ENCODE measurements around the gene MEGF6.
"Not testable (repeated sequence)": the region's sequence is repeated elsewhere in the genome, so short reads cannot be mapped to it uniquely, and the experiment has no call there.

MEGF6 gene

GRCh38 chr1:3621151-3621671 lies 9.9 kb upstream of the MEGF6 start:
- not testable (repeated sequence) for H3K4me3 ChIP-seq (ENCODE audit: severe bottlenecking); H3K36me3 ChIP-seq (ENCODE audit: low read depth); H3K27me3 ChIP-seq (ENCODE audit: insufficient read depth, poor library complexity, severe bottlenecking); DNase-seq (ENCODE audit: low spot score); H3K4me1 ChIP-seq (ENCODE audit: insufficient read depth, poor library complexity, severe bottlenecking); H3K27ac ChIP-seq (ENCODE audit: poor library complexity, severe bottlenecking); H3K9me3 ChIP-seq (ENCODE audit: severe bottlenecking); ATAC-seq (ENCODE audit: low read depth)
- peak; percentile 80 for TF ChIP-seq CTCF (IDR thresholded peaks at IDR 0.05; ENCODE audit: poor library complexity, severe bottlenecking)

- Histone ChIP-seq H3K4me3 (ENCODE audit: severe bottlenecking) (no peak overlapping the region), H3K27me3 (ENCODE audit: insufficient read depth, poor library complexity, severe bottlenecking) (no peaks in the 10 kb centered on the region), H3K27ac (ENCODE audit: poor library complexity, severe bottlenecking) (no peak overlapping the region), H3K4me1 (ENCODE audit: insufficient read depth, poor library complexity, severe bottlenecking) (no peaks in the 10 kb centered on the region), H3K36me3 (ENCODE audit: low read depth) (no peaks in the 10 kb centered on the region), H3K9me3 (ENCODE audit: severe bottlenecking) (no peaks in the 10 kb centered on the region)
- DNase-seq (ENCODE audit: low spot score): no peak
- TF ChIP-seq CTCF (IDR thresholded peaks at IDR 0.05; ENCODE audit: poor library complexity, severe bottlenecking): no peak
- no peak for ATAC-seq (ENCODE audit: low read depth)
These were observed 9.4 kb upstream of the MEGF6 start for GRCh38 chr1:3620708-3621107.

- Histone ChIP-seq H3K4me1 (ENCODE audit: insufficient read depth, poor library complexity, severe bottlenecking) (no peaks in the 10 kb centered on the region), H3K36me3 (ENCODE audit: low read depth) (no peaks in the 10 kb centered on the region), H3K9me3 (ENCODE audit: severe bottlenecking) (no peaks in the 10 kb centered on the region), H3K4me3 (ENCODE audit: severe bottlenecking) (no peak overlapping the region), H3K27ac (ENCODE audit: poor library complexity, severe bottlenecking) (no peak overlapping the region), H3K27me3 (ENCODE audit: insufficient read depth, poor library complexity, severe bottlenecking) (no peaks in the 10 kb centered on the region)
- DNase-seq (ENCODE audit: low spot score) (no peak), ATAC-seq (ENCODE audit: low read depth) (peak; percentile 75)
- TF ChIP-seq CTCF (IDR thresholded peaks at IDR 0.05; ENCODE audit: poor library complexity, severe bottlenecking): peak; percentile 84
These were observed 7.8 kb upstream of the MEGF6 start for GRCh38 chr1:3618881-3619671.

- Histone ChIP-seq H3K27me3 (ENCODE audit: insufficient read depth, poor library complexity, severe bottlenecking) (no peaks in the 10 kb centered on the region), H3K9me3 (ENCODE audit: severe bottlenecking) (no peaks in the 10 kb centered on the region), H3K27ac (ENCODE audit: poor library complexity, severe bottlenecking) (no peak overlapping the region), H3K4me1 (ENCODE audit: insufficient read depth, poor library complexity, severe bottlenecking) (peaks cover 3% of the 10 kb centered on the region), H3K4me3 (ENCODE audit: severe bottlenecking) (no peak overlapping the region), H3K36me3 (ENCODE audit: low read depth) (no peaks in the 10 kb centered on the region)
- no peak for TF ChIP-seq CTCF (IDR thresholded peaks at IDR 0.05; ENCODE audit: poor library complexity, severe bottlenecking)
- ATAC-seq (ENCODE audit: low read depth) (no peak), DNase-seq (ENCODE audit: low spot score) (no peak)
These were observed 7.2 kb upstream of the MEGF6 start for GRCh38 chr1:3618531-3618880.

- Histone ChIP-seq H3K4me3 (ENCODE audit: severe bottlenecking) (no peak overlapping the region), H3K36me3 (ENCODE audit: low read depth) (no peaks in the 10 kb centered on the region), H3K27ac (ENCODE audit: poor library complexity, severe bottlenecking) (no peak overlapping the region), H3K27me3 (ENCODE audit: insufficient read depth, poor library complexity, severe bottlenecking) (no peaks in the 10 kb centered on the region), H3K9me3 (ENCODE audit: severe bottlenecking) (no peaks in the 10 kb centered on the region), H3K4me1 (ENCODE audit: insufficient read depth, poor library complexity, severe bottlenecking) (peaks cover 9% of the 10 kb centered on the region)
- ATAC-seq (ENCODE audit: low read depth): no peak
- no peak for TF ChIP-seq CTCF (IDR thresholded peaks at IDR 0.05; ENCODE audit: poor library complexity, severe bottlenecking)
- DNase-seq (ENCODE audit: low spot score): no peak
These were observed 6.6 kb upstream of the MEGF6 start for GRCh38 chr1:3617806-3618345.
